GM12892 (cell line): Measurements from ENCODE around the gene RPL39L.
A peak's percentile ranks its signal among the peaks of the same experiment; 100 is the strongest.

Experiments
- DNase-seq: peaks from one replicate; pipeline ENCODE4 v3.0.0; 2011; ENCODE audit not compliant: insufficient read length
- FAIRE-seq: peaks from 2 replicates; lab custom pipeline; 2011; peaks lifted over from hg19 to GRCh38; lab: Jason Lieb, UNC
- POLR2A ChIP-seq: IDR thresholded peaks from 2 replicates; pipeline ENCODE4 v1.6.1; 2011; ENCODE audit warnings: low read depth, low read length, control low read depth
- POLR2AphosphoS5 ChIP-seq: IDR thresholded peaks from 2 replicates; pipeline ENCODE4 v1.6.1; 2011; ENCODE audit warnings: low read depth, low read length, control low read depth
- TAF1 ChIP-seq: IDR thresholded peaks from 2 replicates; pipeline ENCODE4 v1.6.1; 2011; ENCODE audit warnings: low read depth, mild to moderate bottlenecking, control low read depth, low read length, borderline replicate concordance

Gene RPL39L

GRCh38 chr3:187082758-187083375 is 56.4 kb downstream of the RPL39L start:
- no peak for FAIRE-seq
- TF ChIP-seq TAF1: no peak
- no peak for TF ChIP-seq POLR2A
- TF ChIP-seq POLR2AphosphoS5: no peak
- no peak for DNase-seq

GRCh38 chr3:187080799-187081450 is 58.4 kb downstream of the RPL39L start:
- TF ChIP-seq POLR2AphosphoS5: no peak
- no peak for TF ChIP-seq TAF1
- no peak for TF ChIP-seq POLR2A
- FAIRE-seq (no peak), DNase-seq (no peak)

- TF ChIP-seq TAF1: no peak
- peak; percentile 64; the same call in 1 of the 2 replicates for TF ChIP-seq POLR2AphosphoS5
- TF ChIP-seq POLR2A: peak; percentile 18; the same call in 1 of the 2 replicates
- FAIRE-seq (peak; percentile 48), DNase-seq (no peak)
These were observed 59.9 kb downstream of the RPL39L start for GRCh38 chr3:187079090-187080022.

- no peak for TF ChIP-seq TAF1
- peak; percentile 49 for TF ChIP-seq POLR2AphosphoS5
- peak; percentile 50; the same call in 1 of the 2 replicates for TF ChIP-seq POLR2A
- FAIRE-seq: no peak
- no peak for DNase-seq
These were observed 61.8 kb downstream of the RPL39L start for GRCh38 chr3:187077537-187077936.

- TF ChIP-seq POLR2AphosphoS5 (no peak), TAF1 (no peak), POLR2A (no peak)
- no peak for FAIRE-seq
- no peak for DNase-seq
These were observed 62.2 kb downstream of the RPL39L start for GRCh38 chr3:187077085-187077484.

GRCh38 chr3:187076297-187076696 is 63.0 kb downstream of the RPL39L start:
- TF ChIP-seq POLR2A (peak; percentile 59), TAF1 (no peak), POLR2AphosphoS5 (peak; percentile 70)
- DNase-seq (no peak), FAIRE-seq (no peak)

- TF ChIP-seq POLR2AphosphoS5 (no peak), POLR2A (no peak), TAF1 (no peak)
- no peak for FAIRE-seq
- no peak for DNase-seq
These were observed 64.5 kb downstream of the RPL39L start for GRCh38 chr3:187074846-187075245.

GRCh38 chr3:187073581-187074098 is 65.7 kb downstream of the RPL39L start:
- FAIRE-seq (no peak), DNase-seq (no peak)
- TF ChIP-seq TAF1: no peak
- TF ChIP-seq POLR2A: no peak
- TF ChIP-seq POLR2AphosphoS5: no peak

GRCh38 chr3:187072511-187072910 is 66.8 kb downstream of the RPL39L start:
- FAIRE-seq (no peak), DNase-seq (no peak)
- TF ChIP-seq TAF1 (no peak), POLR2AphosphoS5 (peak; percentile 44; the same call in 1 of the 2 replicates)

GRCh38 chr3:187072102-187072501 is 67.2 kb downstream of the RPL39L start:
- peak; percentile 67 for FAIRE-seq
- DNase-seq: no peak
- TF ChIP-seq POLR2A: no peak
- no peak; the same call in 1 of the 2 replicates for TF ChIP-seq POLR2AphosphoS5
- TF ChIP-seq TAF1: no peak
